Measurements from ENCODE around the gene PPFIA3. TPM values are rescaled to one million over a fixed set of nuclear protein-coding genes. Genes with fewer than 3 reads are reported as not detected.

PPFIA3 gene
- total and polyA plus RNA-seq, 2 of the 8 experiments (the other 6 are each of a cell fraction or from before 2014, with no cell fraction given), result 15.9 to 25.3 TPM

- TF ChIP-seq CEBPB (IDR thresholded peaks at IDR 0.05; ENCODE audit: low read depth, low read length), result no peak
- peak; percentile 80 for TF ChIP-seq KDM4A (IDR thresholded peaks at IDR 0.05; ENCODE audit: low read depth, low read length, severe bottlenecking)
- no peak for TF ChIP-seq ZNF274 (IDR thresholded peaks at IDR 0.05; ENCODE audit: borderline replicate concordance, extremely low read depth, low read length)
- TF ChIP-seq NRF1 (IDR thresholded peaks at IDR 0.05; ENCODE audit: low read depth, low read length), result no peak
- TF ChIP-seq SP1 (IDR thresholded peaks at IDR 0.05; ENCODE audit: low read depth, low read length), result 0 out of 2 replicates have a peak, but pooled peaks have one; percentile 53
- 0 out of 2 replicates have a peak, but pooled peaks have one; percentile 6 for TF ChIP-seq EGR1 (IDR thresholded peaks at IDR 0.05; ENCODE audit: borderline replicate concordance, low read depth, low read length)
- TF ChIP-seq E2F6 (IDR thresholded peaks at IDR 0.05), result no peak; the same call in 1 of the 2 replicates
- no peak for TF ChIP-seq TBP (IDR thresholded peaks at IDR 0.05; ENCODE audit: low read depth, low read length)
- TF ChIP-seq EZH2 (IDR thresholded peaks at IDR 0.05; ENCODE audit: low read depth, low read length, severe bottlenecking), result no peak
- TF ChIP-seq NANOG (IDR thresholded peaks at IDR 0.05; ENCODE audit: insufficient read depth, low read depth, low read length, poor library complexity, severe bottlenecking), result no peak
- TF ChIP-seq GTF2F1 (IDR thresholded peaks at IDR 0.05; ENCODE audit: borderline replicate concordance, low read depth, low read length), result no peak
- TF ChIP-seq CHD2 (IDR thresholded peaks at IDR 0.05; ENCODE audit: low read length), result no peak
- TF ChIP-seq SAP30 (IDR thresholded peaks at IDR 0.05; ENCODE audit: insufficient read depth, insufficient replicate concordance, low read length), result no peak
- no peak; the same call in 1 of the 2 replicates for TF ChIP-seq POLR2AphosphoS5 (IDR thresholded peaks at IDR 0.05; ENCODE audit: low read depth, low read length)
- no peak for TF ChIP-seq GABPA (IDR thresholded peaks at IDR 0.05; ENCODE audit: borderline replicate concordance, insufficient read depth, low read length)
- no peak for TF ChIP-seq FOSL1 (IDR thresholded peaks at IDR 0.05; ENCODE audit: insufficient read depth, low read depth, low read length)
- peak; percentile 69 for TF ChIP-seq CTBP2 (IDR thresholded peaks at IDR 0.05; ENCODE audit: borderline replicate concordance, insufficient read depth, insufficient read length, low read length)
- no peak for TF ChIP-seq ATF2 (IDR thresholded peaks at IDR 0.05; ENCODE audit: low read length)
- TF ChIP-seq TCF12 (IDR thresholded peaks at IDR 0.05; ENCODE audit: low read depth, low read length), result no peak
- no peak for TF ChIP-seq RAD21 (IDR thresholded peaks at IDR 0.05 in 1 of 2, conservative IDR thresholded peaks at IDR 0.05 in 1 of 2; ENCODE audit: low read depth in 2 of 2, low read length in 2 of 2)
- TF ChIP-seq TEAD4 (IDR thresholded peaks at IDR 0.05; ENCODE audit: low read depth, low read length), result no peak
These were observed 31.0 kb downstream of the PPFIA3 start (continued) for GRCh38 chr19:49150106-49150943.

Data from H1 (cell line).